ENCODE results near the gene DLG3. TPM values are rescaled to one million over a fixed set of nuclear protein-coding genes. Genes with fewer than 3 reads are reported as not detected.

Gene DLG3
- total RNA-seq, 2 donors from 2014 or later: 17.3 to 18.7 TPM

GRCh38 chrX:70553516-70553915 lies 108.9 kb downstream of the DLG3 start:
- no peak for TF ChIP-seq CTCF (IDR thresholded peaks at IDR 0.05)

DNA sequence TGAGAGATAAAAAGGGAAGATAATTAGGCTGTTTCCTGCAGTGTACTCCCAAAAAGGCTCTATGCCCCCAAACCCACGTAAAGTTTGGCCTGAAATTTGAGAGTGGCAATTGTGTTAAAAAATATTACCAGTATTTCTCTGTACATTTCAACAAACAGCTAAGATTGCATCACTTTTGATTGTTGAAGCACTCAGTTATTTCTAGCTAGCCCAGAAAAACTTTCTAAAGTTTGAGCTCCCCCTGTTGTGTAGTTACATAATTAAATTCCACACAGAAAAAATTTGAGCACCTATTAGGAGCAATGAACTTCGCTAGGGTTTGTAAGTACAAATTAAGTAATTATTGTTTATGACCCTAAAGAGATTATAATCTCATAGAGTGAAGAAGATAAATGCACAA lies 109.4 kb downstream of the DLG3 start:
- no peak for TF ChIP-seq CTCF (IDR thresholded peaks at IDR 0.05)
- Histone ChIP-seq H3K36me3 (no peaks in the 10 kb centered on the region), H3K27me3 (replicated peaks; ENCODE audit: insufficient read depth) (no peaks in the 10 kb centered on the region), H3K4me1 (ENCODE audit: control insufficient read depth in 1 of 2, low read depth in 2 of 2) (no peaks in the 10 kb centered on the region), H3K9me3 (no peaks in the 10 kb centered on the region), H3K27ac (no peak overlapping the region), H3K4me3 (no peak overlapping the region)
- ATAC-seq (ENCODE audit: insufficient number of reproducible peaks, low FRiP score, low read depth) (no peak), DNase-seq (ENCODE audit: low spot score) (no peak)

More at GRCh38 chrX:70553516-70553915, 108.9 kb downstream of the DLG3 start:
- Histone ChIP-seq H3K4me3 (no peak overlapping the region), H3K36me3 (no peaks in the 10 kb centered on the region), H3K4me1 (ENCODE audit: control insufficient read depth in 1 of 2, low read depth in 2 of 2) (no peaks in the 10 kb centered on the region), H3K27ac (no peak overlapping the region), H3K27me3 (replicated peaks; ENCODE audit: insufficient read depth) (no peaks in the 10 kb centered on the region), H3K9me3 (no peaks in the 10 kb centered on the region)
- DNase-seq (ENCODE audit: low spot score) (no peak), ATAC-seq (ENCODE audit: insufficient number of reproducible peaks, low FRiP score, low read depth) (no peak)

DNA sequence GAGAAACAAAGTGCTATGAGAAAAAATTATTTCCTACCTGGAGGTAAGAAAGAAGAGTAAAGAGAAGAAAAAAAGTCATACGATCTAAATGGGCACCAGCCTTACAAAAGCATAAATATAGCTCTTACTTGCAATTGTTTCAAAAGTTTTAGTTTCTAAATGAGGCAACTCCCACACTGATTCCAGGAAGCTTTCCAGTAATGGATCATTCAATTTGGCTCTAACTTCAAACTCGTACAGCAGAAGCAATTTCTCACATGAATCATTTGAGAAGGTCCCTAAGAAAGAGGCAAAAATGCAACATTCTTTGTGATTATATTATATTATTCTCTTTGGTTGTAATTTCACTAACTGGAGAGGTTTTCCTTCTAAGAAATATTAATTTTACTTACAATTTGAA lies 109.9 kb downstream of the DLG3 start:
- H3K9me3 ChIP-seq: no peaks in the 10 kb centered on the region
- H3K36me3 ChIP-seq: no peaks in the 10 kb centered on the region
- no peak for ATAC-seq (ENCODE audit: insufficient number of reproducible peaks, low FRiP score, low read depth)

DNA sequence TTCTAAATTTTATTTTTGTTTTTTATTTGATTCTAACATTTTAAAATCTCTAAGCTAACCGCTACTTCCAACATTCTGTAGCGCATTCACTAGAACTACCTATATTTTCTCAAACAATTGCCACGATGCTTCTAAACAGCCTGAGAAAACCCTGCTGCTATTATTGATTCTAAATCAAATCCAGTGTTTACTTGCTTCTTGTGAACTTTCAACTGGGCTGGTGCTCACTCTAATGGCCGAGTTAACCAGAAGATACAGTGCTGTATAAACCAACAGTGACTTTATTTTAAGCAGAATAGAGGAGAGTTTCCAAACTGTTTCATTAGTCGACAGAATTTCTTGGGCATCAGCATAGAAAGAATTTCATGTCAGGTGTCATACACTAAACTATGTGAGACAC lies 110.3 kb downstream of the DLG3 start:
- ATAC-seq (ENCODE audit: insufficient number of reproducible peaks, low FRiP score, low read depth) (no peak), DNase-seq (ENCODE audit: low spot score) (no peak)
- Histone ChIP-seq H3K9me3 (no peaks in the 10 kb centered on the region), H3K27me3 (replicated peaks; ENCODE audit: insufficient read depth) (no peaks in the 10 kb centered on the region), H3K4me3 (no peak overlapping the region), H3K27ac (no peak overlapping the region), H3K36me3 (no peaks in the 10 kb centered on the region), H3K4me1 (ENCODE audit: control insufficient read depth in 1 of 2, low read depth in 2 of 2) (no peaks in the 10 kb centered on the region)
- no peak for TF ChIP-seq CTCF (IDR thresholded peaks at IDR 0.05)

More for the DNA sequence above, 109.9 kb downstream of the DLG3 start:
- Histone ChIP-seq H3K4me3 (no peak overlapping the region), H3K4me1 (ENCODE audit: control insufficient read depth in 1 of 2, low read depth in 2 of 2) (no peaks in the 10 kb centered on the region), H3K27me3 (replicated peaks; ENCODE audit: insufficient read depth) (no peaks in the 10 kb centered on the region), H3K27ac (no peak overlapping the region)
- no peak for DNase-seq (ENCODE audit: low spot score)
- TF ChIP-seq CTCF (IDR thresholded peaks at IDR 0.05): no peak

Other genes starting within 250 kb of the DLG3 start
- gene AWAT1, start 210.2 kb upstream of the DLG3 start, total RNA-seq: not detected
- gene P2RY4, start 184.6 kb upstream of the DLG3 start, total RNA-seq: 1 to 10 TPM; 1.4 to 3.9 TPM
- not detected for gene ARR3, start 176.5 kb upstream of the DLG3 start, total RNA-seq
- gene RAB41, start 162.7 kb upstream of the DLG3 start, total RNA-seq: not detected
- 10 to 100 TPM; 18.0 to 21.3 TPM for gene PDZD11, start 154.9 kb upstream of the DLG3 start, total RNA-seq
- 1 to 10 TPM in 1 of 2 donors, not detected in 1; 1.7 TPM for gene KIF4A, start 154.7 kb upstream of the DLG3 start, total RNA-seq
- not detected for gene GDPD2, start 21.5 kb upstream of the DLG3 start, total RNA-seq